HG02970 (cell line): ENCODE results near the gene ACRBP.
"Not testable (repeated sequence)": the region's sequence is repeated elsewhere in the genome, so short reads cannot be mapped to it uniquely, and the experiment has no call there.

Experiments
- ATAC-seq: cut with Tn5 transposase; IDR thresholded peaks from one replicate; pipeline ENCODE4 v1.9.1; 2021; ENCODE audit warnings: mild to moderate bottlenecking, moderate library complexity, moderate number of reproducible peaks; ENCODE audit not compliant: unreplicated experiment, low FRiP score

ACRBP gene

GRCh38 chr12:6618483-6619225 lies 28.6 kb downstream of the ACRBP start:
- no peak for ATAC-seq

- no peak for ATAC-seq
Measured at GRCh38 chr12:6615802-6616201, 31.4 kb downstream of the ACRBP start.

- no peak for ATAC-seq
Measured at GRCh38 chr12:6614513-6615172, 32.6 kb downstream of the ACRBP start.

- ATAC-seq, result no peak
Measured at GRCh38 chr12:6613776-6614512, 33.3 kb downstream of the ACRBP start.

- ATAC-seq, result no peak
Measured at GRCh38 chr12:6613015-6613775, 34.0 kb downstream of the ACRBP start.

- no peak for ATAC-seq
Measured at GRCh38 chr12:6612652-6613014, 34.6 kb downstream of the ACRBP start.

- no peak for ATAC-seq
Measured at GRCh38 chr12:6612247-6612646, 35.0 kb downstream of the ACRBP start.

- ATAC-seq, result no peak
Measured at GRCh38 chr12:6608592-6609281, 38.5 kb downstream of the ACRBP start.

GRCh38 chr12:6607751-6608591 lies 39.3 kb downstream of the ACRBP start:
- peak; percentile 30 for ATAC-seq

- ATAC-seq, result no peak
Measured at GRCh38 chr12:6606331-6607131, 40.7 kb downstream of the ACRBP start.

- no peak for ATAC-seq
Measured at GRCh38 chr12:6605421-6606330, 41.6 kb downstream of the ACRBP start.

GRCh38 chr12:6604259-6605029 lies 42.8 kb downstream of the ACRBP start:
- no peak for ATAC-seq

GRCh38 chr12:6603095-6603567 lies 44.1 kb downstream of the ACRBP start:
- no peak for ATAC-seq

GRCh38 chr12:6602526-6602925 lies 44.7 kb downstream of the ACRBP start:
- no peak for ATAC-seq

- ATAC-seq, result not testable (repeated sequence)
Measured at GRCh38 chr12:6595673-6596072, 51.6 kb downstream of the ACRBP start.

GRCh38 chr12:6592087-6592486 lies 55.1 kb downstream of the ACRBP start:
- ATAC-seq, result no peak
